Measurements from ENCODE around the gene AASDH.

- TF ChIP-seq, protein P1, sequence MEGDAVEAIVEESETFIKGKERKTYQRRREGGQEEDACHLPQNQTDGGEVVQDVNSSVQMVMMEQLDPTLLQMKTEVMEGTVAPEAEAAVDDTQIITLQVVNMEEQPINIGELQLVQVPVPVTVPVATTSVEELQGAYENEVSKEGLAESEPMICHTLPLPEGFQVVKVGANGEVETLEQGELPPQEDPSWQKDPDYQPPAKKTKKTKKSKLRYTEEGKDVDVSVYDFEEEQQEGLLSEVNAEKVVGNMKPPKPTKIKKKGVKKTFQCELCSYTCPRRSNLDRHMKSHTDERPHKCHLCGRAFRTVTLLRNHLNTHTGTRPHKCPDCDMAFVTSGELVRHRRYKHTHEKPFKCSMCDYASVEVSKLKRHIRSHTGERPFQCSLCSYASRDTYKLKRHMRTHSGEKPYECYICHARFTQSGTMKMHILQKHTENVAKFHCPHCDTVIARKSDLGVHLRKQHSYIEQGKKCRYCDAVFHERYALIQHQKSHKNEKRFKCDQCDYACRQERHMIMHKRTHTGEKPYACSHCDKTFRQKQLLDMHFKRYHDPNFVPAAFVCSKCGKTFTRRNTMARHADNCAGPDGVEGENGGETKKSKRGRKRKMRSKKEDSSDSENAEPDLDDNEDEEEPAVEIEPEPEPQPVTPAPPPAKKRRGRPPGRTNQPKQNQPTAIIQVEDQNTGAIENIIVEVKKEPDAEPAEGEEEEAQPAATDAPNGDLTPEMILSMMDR (IDR thresholded peaks at IDR 0.05; ENCODE audit: low read depth, low read length), result no peak
- no peak for TF ChIP-seq POLR2A (IDR thresholded peaks at IDR 0.05; ENCODE audit: extremely low read depth, insufficient read length)
- no peak for TF ChIP-seq MYC (IDR thresholded peaks at IDR 0.05; ENCODE audit: low read depth, low read length)
- TF ChIP-seq, protein P2, sequence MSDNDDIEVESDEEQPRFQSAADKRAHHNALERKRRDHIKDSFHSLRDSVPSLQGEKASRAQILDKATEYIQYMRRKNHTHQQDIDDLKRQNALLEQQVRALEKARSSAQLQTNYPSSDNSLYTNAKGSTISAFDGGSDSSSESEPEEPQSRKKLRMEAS (IDR thresholded peaks at IDR 0.05; ENCODE audit: low read depth, low read length), result no peak
Measured at GRCh38 chr4:56375458-56375857, 11.8 kb downstream of the AASDH start.
